Loucy (cell line): Measurements from ENCODE around the gene MT2A.

Experiments
- CTCF ChIP-seq: fragments of 200-600 bp; sonication (generic); conservative IDR thresholded peaks from 2 replicates; pipeline ENCODE4 v1.5.1; 2014; ENCODE audit warnings: mild to moderate bottlenecking, antibody characterized with exemption, low read length
- EZH2phosphoT487 ChIP-seq: fragments of 200-600 bp; IDR thresholded peaks from 2 replicates; pipeline ENCODE4 v1.6.1; 2018; ENCODE audit warnings: antibody characterized with exemption, mild to moderate bottlenecking, moderate library complexity, borderline replicate concordance

- TF ChIP-seq CTCF, result no peak
- TF ChIP-seq EZH2phosphoT487, result no peak
Measured at GRCh38 chr16:56610017-56610608, 1.7 kb downstream of the MT2A start.
